Measurements from ENCODE around the gene FAM222A.

DNA sequence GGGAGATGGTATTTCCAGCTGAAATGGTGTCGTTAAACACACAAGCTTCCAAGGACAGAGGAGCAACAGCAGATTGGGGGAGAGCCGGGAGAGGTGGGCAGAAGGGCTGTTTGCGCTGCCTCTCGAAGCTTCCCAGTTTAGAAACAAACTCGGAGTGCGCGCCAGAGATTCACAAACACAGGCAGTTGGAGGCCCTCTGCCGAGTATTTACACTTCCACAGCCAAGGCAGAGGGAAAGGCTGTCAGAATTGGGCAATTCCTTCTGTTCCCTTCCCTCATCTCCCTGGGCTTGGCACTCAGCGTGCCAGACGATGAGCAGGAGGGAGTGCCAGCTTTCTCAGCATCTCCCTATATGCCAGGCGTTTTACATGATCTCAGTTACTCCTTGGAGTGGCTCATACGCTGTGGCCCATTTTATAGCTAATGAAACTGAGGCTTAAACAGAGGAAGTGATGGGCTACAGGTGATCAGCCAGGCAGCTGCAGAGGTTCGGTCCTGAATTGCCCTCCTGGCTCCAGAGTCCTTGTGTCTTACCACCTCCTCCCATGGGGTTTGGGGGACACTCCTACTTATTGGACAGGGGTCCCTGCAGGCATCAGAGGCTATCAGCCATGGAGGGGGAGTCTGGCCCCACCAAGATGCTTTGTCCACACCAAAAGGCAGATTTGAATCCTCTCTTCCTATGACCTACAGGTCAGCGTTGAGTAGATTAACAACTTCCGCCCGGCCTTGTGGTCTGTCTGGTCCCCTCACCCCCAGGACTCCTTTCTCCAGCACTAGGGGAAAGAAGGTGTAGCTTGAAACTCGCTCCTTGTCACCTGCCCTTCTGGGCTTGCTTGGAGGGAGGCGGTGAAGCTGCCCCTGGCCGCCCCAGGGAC, 3.1 kb downstream of the FAM222A start:
- TF ChIP-seq, protein P1, sequence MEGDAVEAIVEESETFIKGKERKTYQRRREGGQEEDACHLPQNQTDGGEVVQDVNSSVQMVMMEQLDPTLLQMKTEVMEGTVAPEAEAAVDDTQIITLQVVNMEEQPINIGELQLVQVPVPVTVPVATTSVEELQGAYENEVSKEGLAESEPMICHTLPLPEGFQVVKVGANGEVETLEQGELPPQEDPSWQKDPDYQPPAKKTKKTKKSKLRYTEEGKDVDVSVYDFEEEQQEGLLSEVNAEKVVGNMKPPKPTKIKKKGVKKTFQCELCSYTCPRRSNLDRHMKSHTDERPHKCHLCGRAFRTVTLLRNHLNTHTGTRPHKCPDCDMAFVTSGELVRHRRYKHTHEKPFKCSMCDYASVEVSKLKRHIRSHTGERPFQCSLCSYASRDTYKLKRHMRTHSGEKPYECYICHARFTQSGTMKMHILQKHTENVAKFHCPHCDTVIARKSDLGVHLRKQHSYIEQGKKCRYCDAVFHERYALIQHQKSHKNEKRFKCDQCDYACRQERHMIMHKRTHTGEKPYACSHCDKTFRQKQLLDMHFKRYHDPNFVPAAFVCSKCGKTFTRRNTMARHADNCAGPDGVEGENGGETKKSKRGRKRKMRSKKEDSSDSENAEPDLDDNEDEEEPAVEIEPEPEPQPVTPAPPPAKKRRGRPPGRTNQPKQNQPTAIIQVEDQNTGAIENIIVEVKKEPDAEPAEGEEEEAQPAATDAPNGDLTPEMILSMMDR (conservative IDR thresholded peaks at IDR 0.05) = no peak
- no peak for TF ChIP-seq EZH2 (IDR thresholded peaks at IDR 0.05; ENCODE audit: low read depth)

Data from PC-9 (cell line).